HL-60/S4 treated with phorbol 12-myristate 13-acetate at 8.2 ng/mL for 4 days and 3 days (cell line): ENCODE data around the gene DIP2B.

Experiments
- in situ Hi-C: fragments of 300-500 bp; cut with MboI; formaldehyde crosslinking; loops from 2 replicates; pipeline ENCODE4 v1.15.0; 2022; ENCODE audit warnings: low sequenced_read_pairs

DIP2B gene

DNA sequence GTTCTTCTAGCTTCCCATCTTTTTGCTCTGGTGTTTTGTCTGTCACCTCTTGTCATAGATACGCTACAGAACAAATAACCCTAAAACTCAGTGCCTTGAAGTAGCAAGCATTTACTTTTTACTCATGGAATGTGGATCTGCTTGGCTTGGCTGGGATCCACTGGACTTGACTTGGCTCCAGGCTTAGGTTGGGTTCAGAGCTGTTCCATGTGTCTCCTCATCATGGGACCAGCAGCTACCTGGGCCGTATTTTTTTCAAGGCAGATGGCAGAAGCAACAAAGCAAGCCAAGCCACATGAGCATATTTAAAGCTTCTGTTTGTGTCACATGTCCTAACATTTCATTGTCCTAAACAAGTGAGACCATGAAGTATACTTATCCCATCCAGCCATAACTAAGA, 210.4 kb downstream of the DIP2B start:
- in situ Hi-C loops: no loop called here

GRCh38 chr12:50718760-50719159, 214.0 kb downstream of the DIP2B start:
- in situ Hi-C loops: no loop called here

- in situ Hi-C loops: no loop called here
Observed at GRCh38 chr12:50720085-50720484, 215.3 kb downstream of the DIP2B start.

DNA sequence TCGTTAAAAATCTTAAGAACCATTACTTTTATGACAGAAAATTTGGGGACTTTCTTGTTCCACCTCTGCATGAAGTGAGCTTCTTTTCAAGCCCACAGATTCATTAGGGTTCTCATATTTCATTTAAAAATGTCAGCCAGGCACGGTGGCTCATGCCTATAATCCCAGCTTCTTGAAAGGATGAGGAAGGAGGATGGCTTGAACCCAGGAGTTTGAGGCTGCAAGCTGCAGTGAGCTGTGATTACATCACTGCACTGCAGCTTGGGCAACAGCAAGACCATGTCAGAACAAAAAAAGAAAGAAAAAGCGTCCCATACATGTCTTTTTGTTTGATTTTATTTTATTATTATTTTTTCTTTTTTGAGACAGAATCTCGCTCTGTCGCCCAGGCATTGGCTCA, 215.7 kb downstream of the DIP2B start:
- in situ Hi-C loops: no loop called here

GRCh38 chr12:50723865-50724264, 219.1 kb downstream of the DIP2B start:
- in situ Hi-C loops: no loop called here

DNA sequence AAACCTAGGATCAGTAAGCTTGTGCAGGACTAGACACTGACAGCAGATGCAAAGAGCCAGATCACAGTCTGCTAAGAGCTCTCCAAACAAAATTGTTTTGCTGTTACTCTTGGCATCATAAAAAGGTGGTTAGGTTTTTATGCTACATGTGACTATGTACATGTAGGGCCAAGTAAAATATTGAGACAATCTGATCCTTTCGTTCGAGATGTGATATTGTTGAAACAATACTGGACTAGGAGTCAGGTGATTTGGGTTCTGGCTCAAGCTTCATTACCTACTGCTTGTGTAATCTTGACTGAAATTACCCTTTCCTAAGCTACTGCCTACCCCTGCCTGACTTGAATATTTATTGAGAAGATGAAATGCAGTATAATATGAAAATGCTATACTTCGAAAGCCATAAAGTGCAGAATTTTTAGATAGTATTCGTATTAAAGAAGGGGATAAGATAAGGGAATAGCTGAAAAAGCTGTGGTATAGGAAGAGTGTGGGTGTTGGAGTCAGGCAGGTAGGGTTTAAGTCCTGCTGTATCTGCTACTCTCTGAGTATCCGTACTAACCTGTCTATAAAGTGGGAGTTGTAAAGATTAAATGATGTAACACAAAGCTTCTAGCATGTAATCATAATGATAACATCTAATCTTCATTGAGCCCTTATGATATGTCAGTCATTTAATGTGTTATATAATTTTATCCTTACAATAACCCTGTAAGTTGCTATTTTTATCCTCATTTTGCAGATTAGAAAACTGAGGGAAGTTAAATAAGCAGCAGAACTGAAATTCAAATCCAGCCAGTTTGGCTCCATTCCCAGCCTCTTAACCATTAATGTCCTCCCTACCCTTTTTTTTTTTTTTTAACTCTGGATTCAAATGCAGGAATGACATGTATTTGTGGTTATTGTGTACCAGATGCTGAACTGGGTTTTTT, 220.5 kb downstream of the DIP2B start:
- in situ Hi-C loops: no loop called here

DNA sequence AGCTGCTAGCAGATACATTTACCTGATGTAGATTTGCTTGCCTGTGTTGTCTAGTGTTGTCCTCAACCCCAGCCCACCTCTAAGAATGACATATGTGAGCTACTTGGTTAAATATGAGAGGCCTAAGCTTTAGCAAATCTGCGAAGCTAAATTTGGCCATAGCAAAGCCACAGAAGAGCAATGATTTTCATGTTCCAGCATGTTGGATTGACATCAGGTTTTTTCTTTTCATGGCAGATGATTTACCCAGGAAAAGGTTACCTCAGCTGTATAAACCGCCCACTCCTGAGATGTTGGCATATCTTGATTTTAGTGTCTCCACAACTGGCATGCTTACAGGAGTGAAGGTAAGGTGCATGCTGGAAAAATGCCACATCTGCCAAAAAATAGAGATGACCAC, 222.7 kb downstream of the DIP2B start:
- in situ Hi-C loops: no loop called here

GRCh38 chr12:50728417-50728816, 223.6 kb downstream of the DIP2B start:
- in situ Hi-C loops: no loop called here

- in situ Hi-C loops: no loop called here
Observed at GRCh38 chr12:50728841-50729240, 224.1 kb downstream of the DIP2B start.

GRCh38 chr12:50732591-50732990, 227.8 kb downstream of the DIP2B start:
- in situ Hi-C loops: no loop called here

DNA sequence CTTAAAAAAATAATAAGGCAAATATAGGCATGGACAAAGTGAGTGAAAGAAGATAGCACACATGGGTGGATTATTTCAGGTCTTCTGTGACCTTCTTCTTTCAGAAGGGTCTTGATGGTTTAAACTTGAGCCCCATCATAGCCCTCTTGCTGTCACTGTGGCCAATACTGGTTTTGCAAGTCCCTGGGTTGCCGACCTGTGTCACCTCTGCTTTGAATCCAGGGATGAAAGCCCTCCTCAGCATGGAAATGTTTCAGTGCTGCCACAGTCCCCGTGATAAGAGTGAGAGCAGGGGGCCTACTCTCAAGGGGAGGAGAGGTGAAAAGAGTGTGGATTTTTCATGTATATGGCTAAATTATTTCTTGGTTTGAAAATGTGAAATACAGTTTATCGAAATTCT, 228.9 kb downstream of the DIP2B start:
- in situ Hi-C loops: no loop called here

GRCh38 chr12:50734409-50735263, 229.9 kb downstream of the DIP2B start:
- in situ Hi-C loops: no loop called here

DNA sequence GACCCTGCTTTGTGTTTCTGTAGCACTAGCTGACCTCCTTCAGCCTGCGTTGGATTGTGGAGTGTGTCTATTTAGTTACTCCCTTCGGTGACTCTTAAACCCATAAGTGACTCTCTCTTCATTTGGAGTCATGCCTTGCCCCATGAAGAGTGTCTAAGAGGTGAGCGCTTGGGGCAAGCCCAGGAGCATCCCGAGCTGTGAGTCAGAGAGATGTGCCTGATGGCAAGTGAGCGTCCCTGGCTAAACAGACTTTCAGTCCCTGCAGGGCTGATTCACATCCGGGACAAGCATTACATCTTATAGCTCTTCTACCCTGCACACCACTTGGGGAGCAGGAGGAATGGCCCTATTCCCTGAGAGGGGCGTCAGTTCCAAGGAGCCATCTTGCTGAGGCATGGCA, 234.8 kb downstream of the DIP2B start:
- in situ Hi-C loops: no loop called here

DNA sequence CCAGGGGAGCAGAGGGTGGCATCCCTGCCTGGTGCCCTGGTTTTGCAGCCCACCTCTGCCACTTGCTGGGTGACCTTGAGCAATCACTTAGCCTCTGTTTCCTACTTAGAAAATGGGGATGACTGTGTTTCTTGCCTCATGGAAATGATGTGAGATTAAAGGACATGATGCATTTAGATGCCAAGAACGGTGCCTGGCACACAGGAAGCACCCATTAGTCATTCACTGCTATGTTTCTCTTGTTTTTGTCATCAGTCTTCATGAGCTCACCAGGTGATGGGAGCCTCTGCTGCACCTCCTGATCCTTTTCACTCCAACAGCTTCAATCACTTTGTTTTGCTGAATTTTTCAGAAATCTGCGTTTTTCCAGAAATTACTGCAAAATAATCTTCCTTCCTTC, 235.5 kb downstream of the DIP2B start:
- in situ Hi-C loops: no loop called here

DNA sequence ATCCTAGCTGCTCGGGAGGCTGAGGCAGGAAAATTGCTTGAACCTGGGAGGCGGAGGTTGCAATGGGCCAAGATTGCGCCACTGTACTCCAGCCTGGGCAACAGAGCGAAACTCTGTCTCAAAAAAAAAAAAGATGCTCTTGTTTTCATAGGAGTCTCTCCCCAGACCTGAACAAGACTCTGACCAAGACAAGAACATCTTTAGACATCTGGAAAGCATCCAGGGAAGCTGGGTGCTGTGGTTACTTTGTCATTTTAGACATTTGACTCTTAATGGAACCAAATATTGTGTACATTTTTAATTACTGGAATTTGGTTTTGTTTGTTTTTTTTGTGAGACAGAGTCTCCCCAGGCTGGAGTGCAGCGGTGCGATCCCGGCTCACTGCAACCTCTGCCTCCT, 238.0 kb downstream of the DIP2B start:
- in situ Hi-C loops: no loop called here

- in situ Hi-C loops: no loop called here
Observed at GRCh38 chr12:50745861-50746260, 241.1 kb downstream of the DIP2B start.

- in situ Hi-C loops: no loop called here
Observed at GRCh38 chr12:50746431-50746830, 241.6 kb downstream of the DIP2B start.

DNA sequence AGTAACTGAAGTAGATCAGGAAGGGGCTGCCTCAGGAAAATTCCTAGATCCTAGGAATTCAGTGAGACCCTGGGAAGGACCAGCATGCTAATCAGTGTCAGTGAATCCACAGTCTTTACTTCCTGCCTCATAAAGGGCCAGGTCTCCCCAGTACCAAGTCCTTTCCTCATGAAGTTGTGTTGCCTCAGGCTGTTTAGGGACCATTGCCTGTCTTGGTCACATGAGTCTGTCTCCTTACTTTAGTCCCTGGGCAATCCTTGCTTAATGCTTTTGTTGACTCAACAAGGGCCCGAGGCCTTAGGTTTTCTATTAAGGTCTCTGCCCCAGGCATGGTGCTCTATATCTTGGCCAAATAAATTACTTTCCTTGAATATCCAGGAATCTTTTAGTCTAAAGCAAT, 243.0 kb downstream of the DIP2B start:
- in situ Hi-C loops: no loop called here

GRCh38 chr12:50749459-50749882, 244.7 kb downstream of the DIP2B start:
- in situ Hi-C loops: no loop called here

DNA sequence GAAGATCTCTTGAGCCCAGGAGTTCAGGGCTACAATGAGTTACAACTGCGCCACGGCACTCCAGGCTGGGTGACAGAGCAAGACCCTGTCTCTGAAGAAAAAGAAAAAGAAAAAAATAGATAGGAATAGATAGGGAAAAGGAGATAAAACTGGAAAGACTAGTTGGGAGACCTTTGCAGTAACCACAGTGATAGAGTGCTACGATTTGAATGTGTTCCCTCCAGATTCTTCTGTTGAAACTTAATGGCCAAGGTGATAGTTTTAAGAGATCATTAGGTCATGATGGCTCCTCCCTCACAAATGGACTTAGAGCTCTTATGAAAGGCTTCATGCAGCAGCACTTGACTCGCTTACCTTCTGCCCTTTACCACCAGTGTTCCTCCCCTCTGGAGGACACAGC, 245.6 kb downstream of the DIP2B start:
- in situ Hi-C loops: no loop called here

DNA sequence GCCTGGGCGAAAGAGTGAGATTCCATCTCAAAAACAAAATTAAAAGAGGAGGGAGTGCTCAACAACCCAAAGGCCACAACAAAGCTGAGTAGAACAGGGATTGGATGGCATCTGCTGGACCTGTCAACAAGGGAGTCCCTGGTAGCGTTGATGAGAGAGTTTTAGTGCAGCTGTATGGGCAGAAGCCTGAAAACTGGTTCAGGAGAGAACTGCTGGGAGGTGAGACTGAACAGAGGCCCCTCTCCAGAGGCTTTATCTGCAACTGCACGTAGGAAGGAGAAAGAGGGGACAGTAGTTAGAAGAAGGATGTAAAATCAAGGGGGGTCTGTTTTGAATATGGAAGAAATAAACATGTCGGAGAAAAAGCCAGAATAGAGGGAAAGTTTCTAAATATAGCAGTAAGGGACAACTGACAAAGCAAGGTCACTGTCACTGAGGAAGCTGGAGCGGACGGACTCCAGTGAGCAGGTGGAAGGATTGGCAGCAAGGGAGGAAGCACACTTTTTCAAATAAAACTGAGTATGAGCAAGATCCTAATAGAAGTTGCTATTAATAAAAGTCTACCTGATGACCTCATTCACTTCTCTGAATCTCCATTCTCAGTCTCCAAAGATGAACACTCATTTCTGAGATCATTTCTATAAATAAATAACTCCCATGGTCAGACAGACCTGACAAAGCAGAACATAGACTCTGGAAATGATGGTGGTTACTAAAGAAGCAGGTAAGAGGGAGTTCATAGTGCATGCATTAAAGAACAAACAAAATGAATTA, 247.3 kb downstream of the DIP2B start:
- in situ Hi-C loops: no loop called here
